IMR-90 (cell line): Measurements from ENCODE around the gene SLC6A12. TPM values are rescaled to one million over a fixed set of nuclear protein-coding genes. Genes with fewer than 3 reads are reported as not detected.
"Not testable (repeated sequence)": the region's sequence is repeated elsewhere in the genome, so short reads cannot be mapped to it uniquely, and the experiment has no call there.

Experiments used
- ATAC-seq: fragments of 200-7000 bp; cut with Tn5 transposase; 2 replicates; pipeline ENCODE4 v1.9.1; 2020; ENCODE audit warnings: low read depth, mild to moderate bottlenecking, moderate library complexity
- BruUV-seq: library from RNA; stranded (reverse); fragments of 400-500 nt; replicated peaks from 2 replicates; lab custom pipeline; 2021; lab: Mats Ljungman, UMichigan
- CTCF ChIA-PET: fragments of 300-600 bp; formaldehyde crosslinking; extraction: SDS; loops from one replicate; lab custom pipeline; 2021; ENCODE audit warnings: antibody characterized with exemption; lab: Yijun Ruan, JAX
- POLR2A ChIA-PET: fragments of 300-600 bp; sonication (Branson Sonifier 250); formaldehyde crosslinking; loops from one replicate; lab custom pipeline; 2022; ENCODE audit warnings: antibody characterized with exemption; ENCODE audit not compliant: unreplicated experiment; lab: Charles Lee
- DNase-seq: peaks from one replicate; pipeline ENCODE4 v3.0.0; 2013
- H2AFZ ChIP-seq: replicated peaks from 2 replicates; pipeline ENCODE3; 2013; ENCODE audit warnings: low read length, mild to moderate bottlenecking; ENCODE audit not compliant: poor library complexity
- H2AK5ac ChIP-seq: 2 replicates; pipeline ENCODE4 v1.6.1; 2013; ENCODE audit warnings: low read depth, low read length, inconsistent platforms
- H2AK9ac ChIP-seq: replicated peaks from 2 replicates; pipeline ENCODE3; 2013; ENCODE audit warnings: mild to moderate bottlenecking, low read depth, low read length, moderate library complexity; ENCODE audit not compliant: poor library complexity
- H2BK120ac ChIP-seq: 2 replicates; pipeline ENCODE4 v1.6.1; 2013; ENCODE audit warnings: low read depth, low read length, inconsistent platforms
- H2BK15ac ChIP-seq: 3 replicates; pipeline ENCODE4 v1.6.1; 2013; ENCODE audit warnings: low read depth, low read length, inconsistent platforms
- H2BK20ac ChIP-seq: 2 replicates; pipeline ENCODE4 v1.6.1; 2013; ENCODE audit warnings: low read depth, mild to moderate bottlenecking, inconsistent platforms, low read length, moderate library complexity
- H2BK5ac ChIP-seq: 2 replicates; pipeline ENCODE4 v1.6.1; 2013; ENCODE audit warnings: mild to moderate bottlenecking, low read depth, low read length, inconsistent platforms; ENCODE audit not compliant: poor library complexity, severe bottlenecking
- H3K14ac ChIP-seq: replicated peaks from 2 replicates; pipeline ENCODE4 v1.6.1; 2013; ENCODE audit warnings: low read depth, low read length, inconsistent platforms
- H3K18ac ChIP-seq: 2 replicates; pipeline ENCODE4 v1.6.1; 2013; ENCODE audit warnings: low read depth, low read length, control low read depth
- H3K23ac ChIP-seq: 2 replicates; pipeline ENCODE4 v1.6.1; 2013; ENCODE audit warnings: low read depth, low read length, inconsistent platforms
- H3K27ac ChIP-seq: 2 replicates; pipeline ENCODE4 v1.5.1; 2013; ENCODE audit warnings: mild to moderate bottlenecking, control low read depth, low read length; ENCODE audit not compliant: insufficient read depth
- H3K27me3 ChIP-seq: 2 replicates; pipeline ENCODE4 v1.6.1; 2013; ENCODE audit warnings: low read length; ENCODE audit not compliant: control insufficient read depth, insufficient read depth
- H3K36me3 ChIP-seq: 2 replicates; pipeline ENCODE4 v1.6.1; 2013; ENCODE audit warnings: low read length, mixed read lengths; ENCODE audit not compliant: control insufficient read depth, insufficient read depth
- H3K4ac ChIP-seq: 2 replicates; pipeline ENCODE4 v1.6.1; 2013; ENCODE audit warnings: low read depth, low read length, inconsistent platforms
- H3K4me1 ChIP-seq: 2 replicates; pipeline ENCODE4 v1.6.1; 2013; ENCODE audit warnings: low read length, mixed read lengths; ENCODE audit not compliant: control insufficient read depth, insufficient read depth
- H3K4me2 ChIP-seq: 2 replicates; pipeline ENCODE4 v1.6.1; 2013; ENCODE audit warnings: low read depth, mild to moderate bottlenecking, control low read depth, low read length, moderate library complexity
- H3K4me3 ChIP-seq: 2 replicates; pipeline ENCODE4 v1.5.1; 2013; ENCODE audit warnings: low read depth, mild to moderate bottlenecking, control low read depth, low read length, moderate library complexity; ENCODE audit not compliant: insufficient read depth
- H3K56ac ChIP-seq: 2 replicates; pipeline ENCODE4 v1.6.1; 2013; ENCODE audit warnings: low read length, inconsistent platforms; ENCODE audit not compliant: insufficient read depth; ENCODE audit errors: extremely low read depth
- H3K79me1 ChIP-seq, 2 experiments: 2 replicates each; pipeline ENCODE4 v1.6.1; 2013; ENCODE audit warnings: low read length in 2 of 2, inconsistent platforms in 1 of 2, low read depth in 1 of 2
- H3K9ac ChIP-seq: 2 replicates; pipeline ENCODE4 v1.6.1; 2013; ENCODE audit warnings: low read depth, low read length, control low read depth
- H3K9me1 ChIP-seq: 2 replicates; pipeline ENCODE4 v1.6.1; 2013; ENCODE audit warnings: low read length, inconsistent platforms; ENCODE audit not compliant: insufficient read depth
- H3K9me3 ChIP-seq: 2 replicates; pipeline ENCODE4 v1.6.1; 2013; ENCODE audit warnings: low read length; ENCODE audit not compliant: control insufficient read depth, insufficient read depth
- H4K20me1 ChIP-seq: 2 replicates; pipeline ENCODE4 v1.6.1; 2013; ENCODE audit warnings: low read length, inconsistent platforms; ENCODE audit not compliant: insufficient read depth
- H4K5ac ChIP-seq: 2 replicates; pipeline ENCODE4 v1.6.1; 2013; ENCODE audit warnings: mild to moderate bottlenecking, low read depth, low read length, control low read depth
- H4K8ac ChIP-seq, 2 experiments: 2 replicates each; pipeline ENCODE4 v1.6.1; 2013; ENCODE audit warnings: low read depth in 2 of 2, low read length in 2 of 2, control low read depth in 1 of 2, inconsistent platforms in 1 of 2
- H4K91ac ChIP-seq: 2 replicates; pipeline ENCODE4 v1.6.1; 2013; ENCODE audit warnings: low read depth, low read length, inconsistent platforms; ENCODE audit not compliant: insufficient read depth
- WGBS, 2 experiments: methylation state at CpG; one replicate each; pipeline versions ENCODE4 v1.1.5 to v1.1.7; 2013; ENCODE audit warnings: missing lambda C conversion rate in 2 of 2; ENCODE audit not compliant: insufficient read length in 1 of 2; ENCODE audit errors: extremely low coverage in 2 of 2; 5-methylcytosine and 5-hydroxymethylcytosine counted together
- dilution Hi-C: fragments of 300-500 bp; cut with HindIII; formaldehyde crosslinking; loops from one replicate; pipeline ENCODE4 v1.14.3; 2018; ENCODE audit warnings: low sequenced_read_pairs; ENCODE audit not compliant: unreplicated experiment
- in situ Hi-C: fragments of 300-500 bp; cut with MboI; formaldehyde crosslinking; loops from 3 replicates; pipeline ENCODE4 v1.14.3; 2019; ENCODE audit warnings: low sequenced_read_pairs, inconsistent platforms, mixed read lengths
- intact Hi-C: fragments of 100-400 bp; cut with micrococcal nuclease; formaldehyde crosslinking; loops from 2 replicates; pipeline ENCODE4 v1.10.0; 2022
- polyA plus RNA-seq, 3 experiments: library from polyadenylated mRNA; depleted of rRNA; stranded (reverse); fragments of >200 nt; gene quantifications; 2 replicates each; pipeline ENCODE4 v1.2.3, GENCODE V29; 2012; ENCODE audit warnings: low replicate concordance in 1 of 3
- total RNA-seq: library from RNA; depleted of rRNA; stranded (reverse); fragments of >200 nt; gene quantifications from 2 replicates; pipeline ENCODE4 v1.2.3, GENCODE V29; 2012

SLC6A12 gene
- total and polyA plus RNA-seq, 2 of the 4 experiments (the other 2 are of a cell fraction) = not detected

DNA sequence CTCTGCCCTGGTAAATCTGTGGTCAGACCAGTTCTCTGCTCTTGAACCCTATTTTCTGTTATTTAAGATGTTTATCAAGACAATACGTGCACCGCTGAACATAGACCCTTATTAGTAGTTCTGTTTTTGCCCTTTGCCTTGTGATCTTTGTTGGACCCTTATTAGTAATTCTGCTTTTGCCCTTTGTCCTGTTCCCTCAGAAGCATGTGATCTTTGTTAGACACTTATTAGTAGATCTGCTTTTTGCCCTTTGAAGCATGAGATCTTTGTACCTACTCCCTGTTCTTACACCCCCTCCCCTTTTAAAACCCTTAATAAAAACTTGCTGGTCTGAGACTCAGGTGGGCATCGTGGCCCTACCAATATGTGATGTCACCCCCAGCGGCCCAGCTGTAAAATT, 22.0 kb upstream of the SLC6A12 start:
- H2BK20ac ChIP-seq, H2AK5ac ChIP-seq, H4K8ac ChIP-seq, intact Hi-C loops, H3K79me1 ChIP-seq, H2AK9ac ChIP-seq, H3K56ac ChIP-seq, H4K20me1 ChIP-seq, H3K9me1 ChIP-seq, in situ Hi-C loops, H4K5ac ChIP-seq, H3K18ac ChIP-seq, H3K4me1 ChIP-seq, H4K91ac ChIP-seq, H3K23ac ChIP-seq, H3K4me2 ChIP-seq, POLR2A ChIA-PET, CTCF ChIA-PET, H2AFZ ChIP-seq, H2BK120ac ChIP-seq, H3K14ac ChIP-seq, DNase-seq, H2BK5ac ChIP-seq, BruUV-seq, dilution Hi-C loops, H3K4ac ChIP-seq, H3K36me3 ChIP-seq, H3K9ac ChIP-seq, H2BK15ac ChIP-seq, H3K27ac ChIP-seq, ATAC-seq, H3K4me3 ChIP-seq: not testable (repeated sequence)
- Histone ChIP-seq H3K27me3 (peaks cover 35% of the 10 kb centered on the region), H3K9me3 (peaks cover 18% of the 10 kb centered on the region)
- no CpG with 5 or more reads among the region's 4 CpGs for WGBS, 2 experiments
